ENCODE results near the gene ASMTL. TPM values are rescaled to one million over a fixed set of nuclear protein-coding genes. Genes with fewer than 3 reads are reported as not detected.

Gene ASMTL
- total RNA-seq, 4 donors from 2014 or later, result 29.7 to 35.1 (median 32.5) TPM

DNA sequence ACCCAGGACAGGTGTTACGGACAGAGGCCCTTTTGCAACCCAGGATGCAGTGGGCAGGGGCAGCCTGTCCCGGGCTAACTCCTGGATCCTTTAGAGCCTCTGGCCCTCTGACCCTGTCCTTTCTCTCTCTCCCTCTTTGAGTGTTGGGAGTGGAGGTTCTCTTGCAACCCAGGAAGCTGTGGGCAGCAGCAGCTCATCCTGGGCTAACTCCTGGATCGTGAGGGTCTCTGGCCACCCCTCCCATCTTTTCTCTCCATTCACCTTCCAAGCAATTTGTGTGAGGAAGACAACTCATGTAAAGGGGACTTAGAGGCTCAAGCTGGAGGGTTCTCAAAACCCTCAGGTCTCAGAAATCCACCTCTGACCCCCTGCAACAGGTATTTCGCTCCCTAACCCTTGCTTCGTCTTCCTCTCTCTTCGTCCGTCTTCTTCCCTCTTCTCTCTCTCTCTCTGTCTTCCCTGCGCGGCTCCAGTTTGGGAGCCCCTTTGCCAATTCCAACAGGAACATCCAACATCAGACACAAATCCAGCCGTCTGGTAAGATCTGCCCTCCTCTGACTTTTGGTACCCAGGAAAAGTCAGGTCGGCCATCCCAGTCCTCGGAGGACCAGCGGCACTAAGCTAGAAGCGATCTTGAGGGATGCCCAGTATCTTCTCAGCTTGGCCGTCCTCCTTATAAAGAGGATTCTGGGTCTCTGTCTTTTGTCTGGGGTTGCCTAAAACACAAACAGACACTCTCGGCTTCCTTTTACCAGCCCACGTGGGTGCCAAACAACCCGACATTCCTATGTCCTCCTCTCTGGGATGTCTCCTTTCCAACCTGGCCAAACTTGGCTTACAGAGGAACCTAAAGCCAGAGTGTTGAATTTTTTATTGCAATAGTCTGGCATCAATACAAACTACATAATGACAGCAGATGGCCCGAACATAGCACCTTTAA is 7.9 kb downstream of the ASMTL start:
- no peak overlapping the region for H3K27ac ChIP-seq
- H3K9me3 ChIP-seq, result no peaks in the 10 kb centered on the region
- TF ChIP-seq POLR2A (IDR thresholded peaks at IDR 0.05) (no peak), EP300 (IDR thresholded peaks at IDR 0.05) (no peak), POLR2AphosphoS5 (IDR thresholded peaks at IDR 0.05) (no peak)
- TF ChIP-seq, protein P1, sequence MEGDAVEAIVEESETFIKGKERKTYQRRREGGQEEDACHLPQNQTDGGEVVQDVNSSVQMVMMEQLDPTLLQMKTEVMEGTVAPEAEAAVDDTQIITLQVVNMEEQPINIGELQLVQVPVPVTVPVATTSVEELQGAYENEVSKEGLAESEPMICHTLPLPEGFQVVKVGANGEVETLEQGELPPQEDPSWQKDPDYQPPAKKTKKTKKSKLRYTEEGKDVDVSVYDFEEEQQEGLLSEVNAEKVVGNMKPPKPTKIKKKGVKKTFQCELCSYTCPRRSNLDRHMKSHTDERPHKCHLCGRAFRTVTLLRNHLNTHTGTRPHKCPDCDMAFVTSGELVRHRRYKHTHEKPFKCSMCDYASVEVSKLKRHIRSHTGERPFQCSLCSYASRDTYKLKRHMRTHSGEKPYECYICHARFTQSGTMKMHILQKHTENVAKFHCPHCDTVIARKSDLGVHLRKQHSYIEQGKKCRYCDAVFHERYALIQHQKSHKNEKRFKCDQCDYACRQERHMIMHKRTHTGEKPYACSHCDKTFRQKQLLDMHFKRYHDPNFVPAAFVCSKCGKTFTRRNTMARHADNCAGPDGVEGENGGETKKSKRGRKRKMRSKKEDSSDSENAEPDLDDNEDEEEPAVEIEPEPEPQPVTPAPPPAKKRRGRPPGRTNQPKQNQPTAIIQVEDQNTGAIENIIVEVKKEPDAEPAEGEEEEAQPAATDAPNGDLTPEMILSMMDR (IDR thresholded peaks at IDR 0.05), result no peak
- 96% methylated on average over 9 to 18 of the region's 19 CpGs for WGBS, 2 donors (ENCODE audit: low coverage in 1 of 2)
- H3K4me3 ChIP-seq, result no peak overlapping the region
- peaks cover 0 to 29% of the 10 kb centered on the region in 2 donors for H3K36me3 ChIP-seq
- H3K4me1 ChIP-seq, result peaks cover 0 to 2% (median 0%) of the 10 kb centered on the region in 3 donors
- no peaks in the 10 kb centered on the region for H3K27me3 ChIP-seq
- ATAC-seq, result no peak

DNA sequence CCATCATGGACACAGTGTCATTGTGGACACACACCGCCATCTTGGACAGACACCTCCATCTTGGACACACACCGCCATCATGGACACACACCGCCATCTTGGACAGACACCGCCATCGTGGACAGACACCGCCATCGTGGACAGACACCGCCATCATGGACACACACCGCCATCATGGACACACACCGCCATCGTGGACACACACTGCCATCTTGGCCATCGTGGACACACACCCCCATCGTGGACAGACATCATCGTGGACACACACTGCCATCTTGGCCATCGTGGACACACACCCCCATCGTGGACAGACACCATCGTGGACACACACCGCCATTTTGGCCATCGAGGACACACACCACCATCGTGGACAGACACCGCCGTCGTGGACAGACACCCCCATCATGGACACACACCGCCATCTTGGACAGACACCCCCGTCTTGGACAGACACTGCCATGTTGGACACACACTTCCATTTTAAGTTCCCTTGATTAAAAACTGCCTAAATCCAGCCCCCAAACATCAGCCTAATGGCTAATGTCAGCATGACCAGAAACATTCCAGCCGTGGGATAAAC is 9.1 kb downstream of the ASMTL start:
- H3K9me3 ChIP-seq, result no peaks in the 10 kb centered on the region
- 92 to 98% methylated on average over 3 to 18 of the region's 26 CpGs for WGBS, 2 donors (ENCODE audit: low coverage in 1 of 2)
- no peaks in the 10 kb centered on the region for H3K27me3 ChIP-seq
- H3K4me3 ChIP-seq, result no peak overlapping the region
- no peaks in the 10 kb centered on the region for H3K4me1 ChIP-seq
- H3K27ac ChIP-seq, result no peak overlapping the region
- H3K36me3 ChIP-seq, result peaks cover 0 to 42% of the 10 kb centered on the region in 2 donors
- no peak for TF ChIP-seq POLR2A (IDR thresholded peaks at IDR 0.05)
- TF ChIP-seq POLR2AphosphoS5 (IDR thresholded peaks at IDR 0.05), result no peak
- TF ChIP-seq EP300 (IDR thresholded peaks at IDR 0.05), result no peak
- TF ChIP-seq, protein P1 (IDR thresholded peaks at IDR 0.05), result no peak
- ATAC-seq, result no peak

DNA sequence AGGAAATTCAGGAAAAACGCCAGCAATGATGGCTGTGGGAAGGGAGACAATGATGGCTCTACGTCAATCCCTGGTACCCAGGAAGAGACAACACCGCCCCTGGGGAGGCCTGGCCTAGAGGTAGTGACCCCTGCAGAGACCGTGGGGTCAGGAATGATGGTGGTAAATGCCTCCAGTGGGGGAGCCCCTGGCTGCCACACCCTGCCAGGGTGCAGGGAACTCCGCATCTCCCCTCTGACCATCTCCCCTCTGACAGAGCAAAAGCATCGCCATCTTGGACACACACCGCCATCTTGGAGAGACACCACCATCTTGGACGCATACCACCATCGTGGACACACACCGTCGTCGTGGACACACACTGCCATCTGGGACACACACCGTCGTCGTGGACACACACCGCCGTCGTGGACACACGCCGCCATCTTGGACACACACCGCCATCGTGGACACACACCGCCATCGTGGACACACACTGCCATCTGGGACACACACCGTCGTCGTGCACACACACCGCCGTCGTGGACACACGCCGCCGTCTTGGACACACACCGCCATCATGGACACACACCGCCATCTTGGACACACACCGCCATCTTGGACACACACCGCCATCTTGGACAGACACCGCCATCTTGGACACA is 9.9 kb downstream of the ASMTL start:
- Histone ChIP-seq H3K4me3 (no peak overlapping the region), H3K36me3 (peaks cover 0 to 49% of the 10 kb centered on the region in 2 donors), H3K9me3 (no peaks in the 10 kb centered on the region), H3K27ac (no peak overlapping the region), H3K27me3 (no peaks in the 10 kb centered on the region), H3K4me1 (no peaks in the 10 kb centered on the region)
- 76 to 96% methylated on average over 15 to 18 of the region's 38 CpGs for WGBS, 2 donors (ENCODE audit: low coverage in 1 of 2)
- ATAC-seq, result no peak
- TF ChIP-seq, protein P1 (IDR thresholded peaks at IDR 0.05), result no peak
- TF ChIP-seq POLR2AphosphoS5 (IDR thresholded peaks at IDR 0.05) (no peak), POLR2A (IDR thresholded peaks at IDR 0.05) (no peak), EP300 (IDR thresholded peaks at IDR 0.05) (no peak)

DNA sequence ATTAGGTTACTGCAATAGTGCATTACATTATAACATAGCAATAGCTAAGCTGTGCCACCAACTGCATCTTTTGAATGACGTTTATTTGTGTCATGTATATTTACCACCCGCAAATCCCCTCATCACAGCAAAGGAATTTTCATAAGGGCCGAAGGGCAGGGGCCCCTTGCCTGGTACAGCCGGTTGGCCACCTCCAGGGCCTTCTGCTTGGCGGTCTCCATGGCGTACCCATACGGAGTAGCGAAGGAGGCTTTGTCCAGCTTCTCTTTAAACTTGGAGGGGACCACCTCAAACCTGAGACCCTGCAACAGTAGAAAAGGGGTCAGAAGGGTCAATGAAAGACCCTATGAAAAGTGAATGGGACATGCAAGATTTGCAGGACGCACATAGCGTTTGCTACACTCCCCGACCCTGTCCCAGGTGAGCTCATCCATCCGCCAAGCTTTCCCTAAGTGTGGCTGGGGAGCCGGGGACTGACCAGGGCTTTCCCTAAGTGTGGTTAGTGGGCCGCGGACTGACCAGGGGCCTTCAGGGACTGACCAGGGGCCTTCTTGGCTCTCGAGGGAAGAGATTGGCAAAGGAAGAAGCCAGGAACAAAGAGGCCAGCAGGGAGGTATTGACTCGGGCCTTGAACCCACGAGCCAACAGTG is 10.6 kb downstream of the ASMTL start:
- H3K27ac ChIP-seq, result no peak overlapping the region
- peaks cover 0 to 56% of the 10 kb centered on the region in 2 donors for H3K36me3 ChIP-seq
- H3K4me3 ChIP-seq, result no peak overlapping the region
- TF ChIP-seq POLR2A (IDR thresholded peaks at IDR 0.05), result no peak
- TF ChIP-seq EP300 (IDR thresholded peaks at IDR 0.05), result no peak
- TF ChIP-seq, protein P1 (IDR thresholded peaks at IDR 0.05), result no peak
- no peak for TF ChIP-seq POLR2AphosphoS5 (IDR thresholded peaks at IDR 0.05)
- 92 to 100% methylated on average over 7 to 12 of the region's 18 CpGs for WGBS, 2 donors (ENCODE audit: low coverage in 1 of 2)
- no peaks in the 10 kb centered on the region for H3K27me3 ChIP-seq
- no peaks in the 10 kb centered on the region for H3K4me1 ChIP-seq
- H3K9me3 ChIP-seq, result no peaks in the 10 kb centered on the region
- no peak for ATAC-seq

Data from gastroesophageal sphincter (tissue), 4 donors.